GM12872 (cell line): ENCODE data around the gene NME4.
A peak's percentile ranks its signal among the peaks of the same experiment; 100 is the strongest.

ENCODE experiments used
- CTCF ChIP-seq: IDR thresholded peaks from 3 replicates; pipeline ENCODE4 v1.5.1; 2011; ENCODE audit warnings: low read depth, mild to moderate bottlenecking, low read length, moderate library complexity; ENCODE audit not compliant: insufficient read depth

Gene NME4

GRCh38 chr16:401468-402348 is 4.7 kb downstream of the NME4 start, which contains the start of gene DECR2:
DECR2 (plus strand) TSS chr16:401885; CDS start chr16:401964, 79 bp downstream.
- TF ChIP-seq CTCF, result peak; percentile 63

- TF ChIP-seq CTCF, result no peak
These were observed 8.0 kb downstream of the NME4 start for GRCh38 chr16:404971-405486.

GRCh38 chr16:405548-406506 is 8.8 kb downstream of the NME4 start:
- no peak for TF ChIP-seq CTCF

GRCh38 chr16:407253-407652 is 10.3 kb downstream of the NME4 start:
- no peak for TF ChIP-seq CTCF

GRCh38 chr16:410516-411178 is 13.6 kb downstream of the NME4 start:
- TF ChIP-seq CTCF, result no peak

GRCh38 chr16:411576-412265 is 14.7 kb downstream of the NME4 start:
- TF ChIP-seq CTCF, result no peak
